K562 (cell line): ENCODE measurements around the gene REM1. TPM values are rescaled to one million over a fixed set of nuclear protein-coding genes. Genes with fewer than 3 reads are reported as not detected.
A peak's percentile ranks its signal among the peaks of the same experiment; 100 is the strongest.

ENCODE experiments used
- ATAC-seq: fragments of 200-7000 bp; cut with Tn5 transposase; 3 replicates; pipeline ENCODE4 v1.9.1; 2020; ENCODE audit warnings: moderate library complexity
- BruUV-seq: library from RNA; stranded (reverse); fragments of 400-500 nt; replicated peaks from 2 replicates; lab custom pipeline; 2021; lab: Mats Ljungman, UMichigan
- CTCF ChIA-PET: fragments of 300-600 bp; formaldehyde crosslinking; extraction: SDS; loops from one replicate; lab custom pipeline; 2021; ENCODE audit warnings: low intra/inter-chr PET ratio; lab: Yijun Ruan, JAX
- POLR2A ChIA-PET: fragments of 300-600, 350-650 bp; sonication (Branson Sonifier 250); formaldehyde crosslinking; extraction: SDS; loops from one replicate; lab custom pipeline; 2021; ENCODE audit warnings: antibody characterized with exemption, inconsistent platforms; lab: Yijun Ruan, JAX
- DNase-seq, 4 experiments: peaks; one replicate each; pipeline versions ENCODE4 v3.0.0 to v3.0.0-alpha.2; 2011 to 2018; ENCODE audit warnings: low spot score in 3 of 4, mixed read lengths in 3 of 4; ENCODE audit errors: extremely low read depth in 1 of 4
- FAIRE-seq: peaks from 2 replicates; lab custom pipeline; 2011; peaks lifted over from hg19 to GRCh38; lab: Jason Lieb, UNC
- H2AFZ ChIP-seq: 2 replicates; pipeline ENCODE4 v1.6.0; 2011; ENCODE audit warnings: low read depth, low read length, control low read depth, inconsistent platforms
- H3K27ac ChIP-seq: fragments of 200-600 bp; 3 replicates; pipeline ENCODE4 v1.8.0; 2011; ENCODE audit warnings: low read depth, mild to moderate bottlenecking, control low read depth, inconsistent platforms, low read length, moderate library complexity, mixed read lengths; ENCODE audit errors: extremely low read depth
- H3K27me3 ChIP-seq, 2 experiments: fragments of 300-600 bp in 1 of 2; 2 replicates in 1 of 2; 3 replicates in 1 of 2; pipeline versions ENCODE4 v1.6.0 to v1.8.0; 2011; ENCODE audit warnings: inconsistent platforms in 2 of 2, low read length in 2 of 2, mild to moderate bottlenecking in 1 of 2, mixed read lengths in 1 of 2, moderate library complexity in 1 of 2; ENCODE audit not compliant: control insufficient read depth in 2 of 2, insufficient read depth in 2 of 2
- H3K36me3 ChIP-seq: fragments of 300-600 bp; 3 replicates; pipeline ENCODE4 v1.8.0; 2011; ENCODE audit warnings: mild to moderate bottlenecking, low read length, inconsistent platforms; ENCODE audit not compliant: control insufficient read depth, insufficient read depth
- H3K4me1 ChIP-seq, 2 experiments: fragments of 200-600 bp in 1 of 2; replicated peaks in 1 of 2; 2 replicates in 1 of 2; 3 replicates in 1 of 2; pipeline versions ENCODE4 v1.5.1 to v1.8.0; 2011; ENCODE audit warnings: inconsistent platforms in 2 of 2, low read length in 2 of 2, mild to moderate bottlenecking in 1 of 2, mixed read lengths in 1 of 2, moderate library complexity in 1 of 2; ENCODE audit not compliant: control insufficient read depth in 2 of 2, insufficient read depth in 2 of 2
- H3K4me2 ChIP-seq: 2 replicates; pipeline ENCODE4 v1.6.1; 2011; ENCODE audit warnings: low read length, control low read depth, inconsistent platforms, mixed read lengths; ENCODE audit not compliant: insufficient read depth
- H3K4me3 ChIP-seq: fragments of 200-600 bp; sonication (generic), shearing (Covaris generic); 2 replicates; pipeline ENCODE4 v1.5.1; 2016; ENCODE audit warnings: control low read depth, inconsistent platforms
- H3K79me2 ChIP-seq: fragments of 200-600 bp; 3 replicates; pipeline ENCODE4 v1.8.0; 2011; ENCODE audit warnings: low read length, inconsistent platforms; ENCODE audit not compliant: control insufficient read depth, insufficient read depth
- H3K9ac ChIP-seq, 2 experiments: 2 replicates each; pipeline versions ENCODE4 v1.6.0 to v1.6.1; 2011; ENCODE audit warnings: low read depth in 2 of 2, low read length in 2 of 2, control low read depth in 1 of 2, inconsistent platforms in 1 of 2, mild to moderate bottlenecking in 1 of 2, mixed read lengths in 1 of 2; ENCODE audit not compliant: insufficient read depth in 1 of 2
- H3K9me1 ChIP-seq: one replicate; pipeline ENCODE4 v1.6.0; 2011; ENCODE audit warnings: inconsistent platforms, mild to moderate bottlenecking, low read length, moderate library complexity; ENCODE audit not compliant: control insufficient read depth, insufficient read depth
- H3K9me3 ChIP-seq: replicated peaks from 2 replicates; pipeline ENCODE4 v1.5.1; 2011; ENCODE audit warnings: low read depth, low read length, inconsistent platforms; ENCODE audit not compliant: control insufficient read depth, insufficient read depth
- H4K20me1 ChIP-seq: replicated peaks from 2 replicates; pipeline ENCODE4 v1.6.1; 2011; ENCODE audit warnings: low read length, inconsistent platforms, mixed read lengths; ENCODE audit not compliant: control insufficient read depth, insufficient read depth
- BMI1 ChIP-seq: fragments of 150-350 bp; IDR thresholded peaks from 2 replicates; pipeline ENCODE4 v1.6.1; 2014; ENCODE audit warnings: low read length
- CHD2 ChIP-seq: IDR thresholded peaks from 2 replicates; pipeline ENCODE4 v1.6.1; 2011; ENCODE audit warnings: low read depth, low read length
- ILF3 ChIP-seq: fragments of 450-650 bp; IDR thresholded peaks from 2 replicates; pipeline ENCODE4 v1.6.1; 2018; ENCODE audit warnings: antibody characterized with exemption, mild to moderate bottlenecking, moderate library complexity, borderline replicate concordance
- POLR3A ChIP-seq: IDR thresholded peaks from 2 replicates; pipeline ENCODE4 v1.6.1; 2011; ENCODE audit warnings: borderline replicate concordance, mild to moderate bottlenecking, moderate library complexity; ENCODE audit not compliant: insufficient read length, insufficient read depth; ENCODE audit errors: extremely low read depth
- RBM39 ChIP-seq: fragments of 200-400 bp; formaldehyde crosslinking; optimal IDR thresholded peaks from 2 replicates; pipeline ENCODE3; 2018; ENCODE audit warnings: low read depth, low read length
- STAT5A ChIP-seq: IDR thresholded peaks from 2 replicates; pipeline ENCODE4 v1.6.1; 2012; ENCODE audit warnings: low read length, inconsistent platforms, borderline replicate concordance
- TAF9B ChIP-seq: fragments of 450-650 bp; IDR thresholded peaks from 2 replicates; pipeline ENCODE4 v1.6.1; 2018; ENCODE audit warnings: mild to moderate bottlenecking; ENCODE audit not compliant: partially characterized antibody
- USF2 ChIP-seq: sonication (generic); formaldehyde crosslinking; IDR thresholded peaks from 2 replicates; pipeline ENCODE4 v1.5.0; 2020; ENCODE audit warnings: missing genetic modification reagents
- WHSC1 ChIP-seq: IDR thresholded peaks from one replicate; pipeline ENCODE4 v1.6.1; 2012; ENCODE audit warnings: low read length, control low read depth, inconsistent platforms
- ZBTB11 ChIP-seq, 3 experiments: fragments of 200-800 bp in 1 of 3; fragments of 250-450 bp in 1 of 3; fragments of 450-650 bp in 1 of 3; sonication (Bioruptor Pico) in 1 of 3; sonication (Bioruptor generic) in 1 of 3; formaldehyde crosslinking in 1 of 3; IDR thresholded peaks; 2 replicates each; pipeline versions ENCODE4 v1.6.1 to v1.8.0; 2016 to 2022; ENCODE audit warnings: mild to moderate bottlenecking in 2 of 3, missing genetic modification characterization in 2 of 3, missing compliant biosample characterization in 1 of 3, moderate library complexity in 1 of 3
- ZNF41 ChIP-seq: fragments of 250-450 bp; sonication (Bioruptor Pico); conservative IDR thresholded peaks from 2 replicates; pipeline ENCODE4 v1.4.0; 2020; ENCODE audit warnings: mild to moderate bottlenecking
- ZNF785 ChIP-seq: fragments of 250-450 bp; sonication (Bioruptor Pico); IDR thresholded peaks from 2 replicates; pipeline ENCODE4 v1.4.0; 2020; ENCODE audit warnings: mild to moderate bottlenecking
- WGBS: fragments of 100-300 bp; shearing (Covaris generic); methylation state at CpG from one replicate; pipeline ENCODE4 v1.1.6; 2016; ENCODE audit warnings: low coverage, mixed read lengths; ENCODE audit not compliant: insufficient coverage; ENCODE audit errors: missing lambda C conversion rate; 5-methylcytosine and 5-hydroxymethylcytosine counted together
- in situ Hi-C: fragments of 300-500 bp; cut with MboI; formaldehyde crosslinking; loops from 4 replicates; pipeline ENCODE4 v1.15.0; 2018; ENCODE audit warnings: inconsistent platforms, mixed read lengths
- intact Hi-C: fragments of 100-400 bp; cut with micrococcal nuclease; formaldehyde crosslinking; loops from 2 replicates; pipeline ENCODE4 v1.14.2; 2022
- polyA plus RNA-seq, 8 experiments: library from polyadenylated mRNA; depleted of rRNA in 4 of 8; stranded (reverse) in 5 of 8; unstranded in 3 of 8; fragments of >200 nt; fragmentation: Nextera tagmentation in 2 of 8; fragmentation: Illumina TruSeq in 1 of 8; extraction: Ambion mirVana in 2 of 8; extraction: Trizol in 1 of 8; gene quantifications; 2 replicates each; pipeline versions ENCODE4 v1.2.1 to v1.2.3, GENCODE V29; 2011 to 2014; ENCODE audit warnings: inconsistent platforms in 1 of 8, missing spikeins in 1 of 8
- total RNA-seq, 7 experiments: library from RNA; depleted of rRNA in 6 of 7; stranded (reverse); fragments of >200 nt in 6 of 7; fragmentation: Illumina TruSeq in 2 of 7; extraction: Trizol in 2 of 7; gene quantifications; 2 replicates each; pipeline versions ENCODE4 v1.2.1 to v1.2.3, GENCODE V29; 2011 to 2021; ENCODE audit warnings: low replicate concordance in 1 of 7

The REM1 gene
- total and polyA plus RNA-seq, 9 of the 15 experiments (the other 6 are each of a cell fraction or from before 2014, with no cell fraction given): not detected

- intact Hi-C loops (no loop called here), in situ Hi-C loops (no loop called here)
- no peaks in the 10 kb centered on the region for H3K9me1 ChIP-seq
These were observed 1.0 kb upstream of the REM1 start for GRCh38 chr20:31474097-31474436.

GRCh38 chr20:31475472-31476293 is 595 bp downstream of the REM1 start:
- intact Hi-C loops (no loop called here), in situ Hi-C loops (no loop called here)
- no TSS peak for BruUV-seq
- POLR2A ChIA-PET: interaction anchor here (0.6 to 1.1 kb wide), 4 partner anchors 8 to 37 kb away, joined by 3 to 4 read pairs (median 4); no protein-coding TSS in a partner anchor
- no peak overlapping the region for H3K27ac ChIP-seq
- no peaks in the 10 kb centered on the region for H3K79me2 ChIP-seq
- peaks cover 30 to 41% of the 10 kb centered on the region in 2 experiments; a peak in 4 of 5 replicates for H3K27me3 ChIP-seq
- H3K9ac ChIP-seq: no peak overlapping the region
- H3K9me1 ChIP-seq: no peaks in the 10 kb centered on the region
- H3K36me3 ChIP-seq: no peaks in the 10 kb centered on the region
- CTCF ChIA-PET: no interaction called here
- no peak overlapping the region for H2AFZ ChIP-seq
- no peak for FAIRE-seq
- H3K4me2 ChIP-seq: no peak overlapping the region
- no peak for DNase-seq
- H4K20me1 ChIP-seq: no peaks in the 10 kb centered on the region; the same call in 1 of the 2 replicates
- 10% methylated on average over 24 of the region's 29 CpGs for WGBS
- peaks cover 5 to 16% of the 10 kb centered on the region in 2 experiments; a peak in 4 of 5 replicates for H3K4me1 ChIP-seq
- no peak for ATAC-seq
- H3K9me3 ChIP-seq: no peaks in the 10 kb centered on the region
- H3K4me3 ChIP-seq: no peak overlapping the region
- no peak for TF ChIP-seq ZNF41 (CRISPR knock-in tag)
- no peak for TF ChIP-seq ILF3
- no peak for TF ChIP-seq BMI1
- TF ChIP-seq POLR3A: no peak
- TF ChIP-seq STAT5A: no peak
- TF ChIP-seq ZBTB11 (CRISPR knock-in tag; IDR thresholded peaks at IDR 0.05): no peak
- TF ChIP-seq USF2 (CRISPR knock-in tag): no peak

More at GRCh38 chr20:31474097-31474436, 1.0 kb upstream of the REM1 start:
- BruUV-seq: no TSS peak
- Histone ChIP-seq H3K4me1 (peaks cover 5 to 16% of the 10 kb centered on the region in 2 experiments; a peak in 4 of 5 replicates), H3K4me2 (no peak overlapping the region), H3K4me3 (no peak overlapping the region), H2AFZ (no peak overlapping the region), H3K9me3 (no peaks in the 10 kb centered on the region), H3K79me2 (no peaks in the 10 kb centered on the region), H3K27ac (no peak overlapping the region), H4K20me1 (no peaks in the 10 kb centered on the region; the same call in 1 of the 2 replicates), H3K36me3 (no peaks in the 10 kb centered on the region), H3K27me3 (peaks cover 28 to 34% of the 10 kb centered on the region in 2 experiments; a peak in 4 of 5 replicates), H3K9ac (no peak overlapping the region)
- ATAC-seq (peak; percentile 15; the same call in 2 of the 3 replicates), DNase-seq (no peak), FAIRE-seq (no peak)
- CTCF ChIA-PET: no interaction called here
- no peak for TF ChIP-seq WHSC1
- TF ChIP-seq RBM39: no peak
- TF ChIP-seq CHD2: no peak
- TF ChIP-seq ZNF785 (CRISPR knock-in tag): no peak
- no peak for TF ChIP-seq TAF9B
- POLR2A ChIA-PET: interaction anchor here (0.7 to 1.3 kb wide), 3 partner anchors 10 to 13 kb away, joined by 3 to 5 read pairs (median 3); no protein-coding TSS in a partner anchor
- 0% methylated on average over 2 of the region's 2 CpGs for WGBS
